Cardiac fibroblast (primary cell): Measurements from ENCODE around the gene FRMD3.

Experiments used
- DNase-seq, 2 donors: peaks; one replicate each; pipeline versions ENCODE4 v3.0.0 to v3.0.0-alpha.2; 2010; ENCODE audit warnings: low read depth in 2 of 2
- H3K4me3 ChIP-seq, 2 donors: replicated peaks in 1 of 2; 1 replicate in 1 of 2; 2 replicates in 1 of 2; pipeline ENCODE4 v1.5.1; 2011; ENCODE audit warnings: low read depth in 2 of 2, low read length in 2 of 2, mild to moderate bottlenecking in 2 of 2, moderate library complexity in 1 of 2
- CTCF ChIP-seq: IDR thresholded peaks from one replicate; pipeline ENCODE4 v1.5.1; 2011; ENCODE audit warnings: low read depth, mild to moderate bottlenecking, low read length, inconsistent platforms

FRMD3 gene

GRCh38 chr9:83330207-83331196 is 207.7 kb downstream of the FRMD3 start:
- peak in 1 of 2 donors; percentile 27 for DNase-seq
- peak; percentile 30 for TF ChIP-seq CTCF
- H3K4me3 ChIP-seq, result no peak overlapping the region

- no peak overlapping the region for H3K4me3 ChIP-seq
- no peak for TF ChIP-seq CTCF
- DNase-seq, result no peak
Observed at GRCh38 chr9:83327750-83328622, 210.2 kb downstream of the FRMD3 start.

GRCh38 chr9:83327323-83327722 is 210.9 kb downstream of the FRMD3 start:
- H3K4me3 ChIP-seq, result no peak overlapping the region
- peak in 1 of 2 donors; percentile 28 for DNase-seq
- TF ChIP-seq CTCF, result no peak

- no peak for TF ChIP-seq CTCF
- H3K4me3 ChIP-seq, result no peak overlapping the region
- DNase-seq, result no peak
Observed at GRCh38 chr9:83323148-83323547, 215.1 kb downstream of the FRMD3 start.

- DNase-seq, result peak in 1 of 2 donors; percentile 13
- no peak overlapping the region for H3K4me3 ChIP-seq
- TF ChIP-seq CTCF, result no peak
Observed at GRCh38 chr9:83322438-83322837, 215.8 kb downstream of the FRMD3 start.

- no peak overlapping the region for H3K4me3 ChIP-seq
- no peak for DNase-seq
- TF ChIP-seq CTCF, result no peak
Observed at GRCh38 chr9:83317244-83317643, 221.0 kb downstream of the FRMD3 start.
